HCT116 (cell line): ENCODE results near the gene KIAA0232. TPM values are rescaled to one million over a fixed set of nuclear protein-coding genes. Genes with fewer than 3 reads are reported as not detected.

Source experiments
- ATAC-seq: fragments of 200-7000 bp; cut with Tn5 transposase; 2 replicates; pipeline ENCODE4 v1.9.1; 2020; ENCODE audit warnings: mild to moderate bottlenecking, moderate library complexity
- BruUV-seq: library from RNA; stranded (reverse); fragments of 400-500 nt; replicated peaks from 2 replicates; lab custom pipeline; 2021; lab: Mats Ljungman, UMichigan
- CTCF ChIA-PET: fragments of 300-600 bp; sonication (Branson Sonifier 250); formaldehyde crosslinking; loops from one replicate; lab custom pipeline; 2021; ENCODE audit warnings: antibody characterized with exemption; lab: Charles Lee
- POLR2A ChIA-PET: fragments of 300-600, 350-600 bp; sonication (Branson Sonifier 250); formaldehyde crosslinking; loops from one replicate; lab custom pipeline; 2021; ENCODE audit warnings: antibody characterized with exemption; lab: Charles Lee
- RAD21 ChIA-PET, 2 experiments: fragments of 300-600 bp; sonication (Branson Sonifier 250); formaldehyde crosslinking; loops; one replicate each; lab custom pipeline; 2023; ENCODE audit warnings: low total read pairs in 2 of 2; ENCODE audit not compliant: uncharacterized antibody in 2 of 2, unreplicated experiment in 2 of 2, low non-redundant PET in 1 of 2; lab: Charles Lee
- DNase-seq: peaks from one replicate; pipeline ENCODE4 v3.0.0-alpha.2; 2010; ENCODE audit warnings: low read depth, low spot score
- H2AFZ ChIP-seq: fragments of 200-600 bp; shearing (Covaris generic), sonication (generic); 2 replicates; pipeline ENCODE4 v1.6.1; 2017; ENCODE audit warnings: low read depth, mixed run types, mixed read lengths, antibody characterized with exemption, low read length; ENCODE audit not compliant: poor library complexity, severe bottlenecking
- H3K27ac ChIP-seq: 2 replicates; pipeline ENCODE4 v1.5.1; 2012; ENCODE audit warnings: low read depth, low read length
- H3K27me3 ChIP-seq: fragments of 200-600 bp; sonication (generic); 2 replicates; pipeline ENCODE4 v1.6.1; 2016; ENCODE audit warnings: mixed run types, low read length, mixed read lengths; ENCODE audit not compliant: insufficient read depth
- H3K36me3 ChIP-seq, 2 experiments: fragments of 200-500 bp in 1 of 2; fragments of 200-600 bp in 1 of 2; sonication (Bioruptor generic) in 1 of 2; sonication (generic) in 1 of 2; 2 replicates each; pipeline versions ENCODE4 v1.5.1 to v1.6.1; 2014 to 2016; ENCODE audit warnings: low read length in 2 of 2, inconsistent platforms in 1 of 2, mixed read lengths in 1 of 2, mixed run types in 1 of 2; ENCODE audit not compliant: insufficient read depth in 2 of 2, control insufficient read depth in 1 of 2
- H3K4me1 ChIP-seq, 2 experiments: fragments of 200-600 bp in 1 of 2; sonication (generic) in 1 of 2; 2 replicates each; pipeline versions ENCODE4 v1.5.1 to v1.6.1; 2012 to 2017; ENCODE audit warnings: low read length in 2 of 2, inconsistent platforms in 1 of 2, mild to moderate bottlenecking in 1 of 2, mixed read lengths in 1 of 2, mixed run types in 1 of 2, moderate library complexity in 1 of 2; ENCODE audit not compliant: insufficient read depth in 2 of 2, control insufficient read depth in 1 of 2
- H3K4me2 ChIP-seq: fragments of 200-600 bp; sonication (generic); 2 replicates; pipeline ENCODE4 v1.6.1; 2017; ENCODE audit warnings: mixed run types, low read length, mixed read lengths
- H3K4me3 ChIP-seq, 2 experiments: fragments of 200-600 bp in 1 of 2; sonication (generic) in 1 of 2; replicated peaks in 1 of 2; 2 replicates each; pipeline ENCODE4 v1.5.1; 2011 to 2016; ENCODE audit warnings: low read length in 2 of 2, control low read depth in 1 of 2, low read depth in 1 of 2, mild to moderate bottlenecking in 1 of 2, mixed read lengths in 1 of 2, mixed run types in 1 of 2
- H3K79me2 ChIP-seq: fragments of 200-600 bp; sonication (generic); 2 replicates; pipeline ENCODE4 v1.6.1; 2017; ENCODE audit warnings: mild to moderate bottlenecking, mixed run types, low read length, moderate library complexity, mixed read lengths; ENCODE audit not compliant: insufficient read depth
- H3K9ac ChIP-seq: fragments of 200-600 bp; sonication (generic); 2 replicates; pipeline ENCODE4 v1.6.1; 2016; ENCODE audit warnings: low read length, mixed read lengths
- H3K9me2 ChIP-seq: fragments of 200-600 bp; sonication (generic), shearing (Covaris generic); 2 replicates; pipeline ENCODE4 v1.6.1; 2017; ENCODE audit warnings: mixed run types, mild to moderate bottlenecking, moderate library complexity; ENCODE audit not compliant: insufficient read depth
- H3K9me3 ChIP-seq, 2 experiments: fragments of 200-500 bp in 1 of 2; fragments of 200-600 bp in 1 of 2; sonication (Bioruptor generic) in 1 of 2; sonication (generic) in 1 of 2; 2 replicates each; pipeline ENCODE4 v1.6.1; 2014 to 2017; ENCODE audit warnings: low read length in 2 of 2, mixed read lengths in 2 of 2, inconsistent platforms in 1 of 2, low read depth in 1 of 2, mild to moderate bottlenecking in 1 of 2, mixed run types in 1 of 2, moderate library complexity in 1 of 2; ENCODE audit not compliant: control insufficient read depth in 1 of 2, insufficient read depth in 1 of 2
- H4K20me1 ChIP-seq: fragments of 200-600 bp; sonication (generic), shearing (Covaris generic); 2 replicates; pipeline ENCODE4 v1.6.1; 2017; ENCODE audit warnings: mixed run types, mild to moderate bottlenecking, moderate library complexity; ENCODE audit not compliant: insufficient read depth
- ATF3 ChIP-seq: IDR thresholded peaks from 2 replicates; pipeline ENCODE4 v1.6.1; 2012
- CBX3 ChIP-seq: IDR thresholded peaks from 2 replicates; pipeline ENCODE4 v1.6.1; 2012; ENCODE audit warnings: low read depth
- EGR1 ChIP-seq: IDR thresholded peaks from 2 replicates; pipeline ENCODE4 v1.6.1; 2012; ENCODE audit warnings: low read depth
- EZH2 ChIP-seq: fragments of 200-600 bp; sonication (generic); IDR thresholded peaks from 2 replicates; pipeline ENCODE4 v1.6.1; 2017; ENCODE audit warnings: antibody characterized with exemption, mixed run types
- EZH2phosphoT487 ChIP-seq: fragments of 200-600 bp; IDR thresholded peaks from 2 replicates; pipeline ENCODE4 v1.6.1; 2018; ENCODE audit warnings: antibody characterized with exemption, borderline replicate concordance
- FOSL1 ChIP-seq: IDR thresholded peaks from 2 replicates; pipeline ENCODE4 v1.6.1; 2012; ENCODE audit warnings: low read depth
- JUND ChIP-seq: IDR thresholded peaks from 2 replicates; pipeline ENCODE4 v1.6.1; 2012
- MAX ChIP-seq: IDR thresholded peaks from 2 replicates; pipeline ENCODE4 v1.6.1; 2012
- POLR2A ChIP-seq: IDR thresholded peaks from 2 replicates; pipeline ENCODE4 v1.7.0; 2011; ENCODE audit warnings: borderline replicate concordance; ENCODE audit not compliant: insufficient read depth, insufficient read length; ENCODE audit errors: extremely low read depth
- POLR2AphosphoS5 ChIP-seq: IDR thresholded peaks from 2 replicates; pipeline ENCODE4 v1.6.1; 2011; ENCODE audit warnings: mild to moderate bottlenecking, low read depth, low read length, moderate library complexity
- RAD21 ChIP-seq: IDR thresholded peaks from 2 replicates; pipeline ENCODE4 v1.6.1; 2012; ENCODE audit warnings: low read depth, mild to moderate bottlenecking
- REST ChIP-seq: IDR thresholded peaks from 2 replicates; pipeline ENCODE4 v1.6.1; 2012; ENCODE audit warnings: low read depth
- SIN3A ChIP-seq: IDR thresholded peaks from 2 replicates; pipeline ENCODE4 v1.6.1; 2012; ENCODE audit warnings: low read depth
- SRF ChIP-seq: IDR thresholded peaks from 2 replicates; pipeline ENCODE4 v1.6.1; 2012; ENCODE audit warnings: low read depth
- TCF7L2 ChIP-seq: IDR thresholded peaks from 2 replicates; pipeline ENCODE4 v1.7.0; 2011; ENCODE audit warnings: borderline replicate concordance, inconsistent platforms; ENCODE audit not compliant: insufficient read depth, insufficient read length; ENCODE audit errors: extremely low read depth
- YY1 ChIP-seq: IDR thresholded peaks from 2 replicates; pipeline ENCODE4 v1.6.1; 2011; ENCODE audit warnings: low read length, low read depth, moderate library complexity, mild to moderate bottlenecking; ENCODE audit not compliant: insufficient replicate concordance; ENCODE audit errors: extremely low read depth
- ZBTB33 ChIP-seq: IDR thresholded peaks from 2 replicates; pipeline ENCODE4 v1.6.1; 2011; ENCODE audit warnings: mild to moderate bottlenecking, low read length, moderate library complexity; ENCODE audit not compliant: insufficient replicate concordance; ENCODE audit errors: extremely low read depth
- ZFX ChIP-seq: fragments of 450-650 bp; IDR thresholded peaks from 2 replicates; pipeline ENCODE4 v1.6.1; 2017
- ZNF274 ChIP-seq: fragments of 200-500 bp; sonication (Bioruptor generic); IDR thresholded peaks from 2 replicates; pipeline ENCODE4 v1.6.1; 2014; ENCODE audit warnings: mild to moderate bottlenecking, low read depth, low read length, inconsistent platforms
- intact Hi-C: fragments of 100-400 bp; cut with micrococcal nuclease; formaldehyde crosslinking; loops from 2 replicates; pipeline ENCODE4 v1.10.0; 2022
- total RNA-seq: library from RNA; stranded (reverse); gene quantifications from one replicate; pipeline ENCODE4 v1.2.1, GENCODE V29; 2021; ENCODE audit not compliant: unreplicated experiment

The KIAA0232 gene
- total RNA-seq, 1 experiment from 2014 or later: 18.1 TPM

GRCh38 chr4:6896035-6896434 is 113.5 kb downstream of the KIAA0232 start (continued):
- TF ChIP-seq REST: no peak
- TF ChIP-seq CBX3: no peak

GRCh38 chr4:6898763-6899162 is 116.2 kb downstream of the KIAA0232 start:
- Histone ChIP-seq H3K9ac (no peak overlapping the region), H3K4me1 (peaks cover 0 to 9% of the 10 kb centered on the region in 2 experiments; a peak in 2 of 4 replicates), H3K27me3 (no peaks in the 10 kb centered on the region), H3K4me3 (no peak overlapping the region), H3K79me2 (no peaks in the 10 kb centered on the region), H3K4me2 (no peak overlapping the region), H3K9me2 (no peaks in the 10 kb centered on the region), H3K9me3 (no peaks in the 10 kb centered on the region), H3K27ac (no peak overlapping the region), H2AFZ (no peak overlapping the region), H3K36me3 (no peaks in the 10 kb centered on the region), H4K20me1 (no peaks in the 10 kb centered on the region)
- CTCF ChIA-PET: no interaction called here
- POLR2A ChIA-PET: no interaction called here
- no peak for ATAC-seq
- RAD21 ChIA-PET: no interaction called here
- intact Hi-C loops: no loop called here
- no peak for DNase-seq
- TF ChIP-seq POLR2A: no peak
- no peak for TF ChIP-seq JUND
- no peak for TF ChIP-seq TCF7L2
- TF ChIP-seq YY1: no peak
- TF ChIP-seq ZFX: no peak
- no peak for TF ChIP-seq RAD21
- TF ChIP-seq ZBTB33: no peak
- no peak for TF ChIP-seq ATF3
- TF ChIP-seq EZH2: no peak
- TF ChIP-seq EGR1: no peak
- TF ChIP-seq MAX: no peak
- no peak for TF ChIP-seq POLR2AphosphoS5
- no peak for TF ChIP-seq EZH2phosphoT487
- no peak for TF ChIP-seq SIN3A
- no peak for TF ChIP-seq ZNF274
- TF ChIP-seq SRF: no peak
- TF ChIP-seq FOSL1: no peak
- no TSS peak for BruUV-seq
